Measurements from ENCODE around the gene PLA1A.

The PLA1A gene

GRCh38 chr3:119643528-119643927 lies 45.8 kb downstream of the PLA1A start:
- H3K4me3 ChIP-seq (ENCODE audit: low read depth, low read length), result no peak overlapping the region
- DNase-seq (ENCODE audit: low read depth), result no peak
- TF ChIP-seq MYC (IDR thresholded peaks at IDR 0.05; ENCODE audit: low read depth, low read length) (no peak), POLR2A (IDR thresholded peaks at IDR 0.05; ENCODE audit: extremely low read depth, insufficient read length) (no peak), MAX (IDR thresholded peaks at IDR 0.05; ENCODE audit: low read depth, low read length) (no peak), CTCF (IDR thresholded peaks at IDR 0.05; ENCODE audit: low read depth, low read length) (no peak)

GRCh38 chr3:119644481-119644880 lies 46.8 kb downstream of the PLA1A start:
- H3K4me3 ChIP-seq (ENCODE audit: low read depth, low read length), result no peak overlapping the region
- DNase-seq (ENCODE audit: low read depth), result no peak
- TF ChIP-seq MYC (IDR thresholded peaks at IDR 0.05; ENCODE audit: low read depth, low read length) (no peak), POLR2A (IDR thresholded peaks at IDR 0.05; ENCODE audit: extremely low read depth, insufficient read length) (no peak), MAX (IDR thresholded peaks at IDR 0.05; ENCODE audit: low read depth, low read length) (no peak), CTCF (IDR thresholded peaks at IDR 0.05; ENCODE audit: low read depth, low read length) (no peak)

- no peak for DNase-seq (ENCODE audit: low read depth)
- H3K4me3 ChIP-seq (ENCODE audit: low read depth, low read length), result no peak overlapping the region
- TF ChIP-seq POLR2A (IDR thresholded peaks at IDR 0.05; ENCODE audit: extremely low read depth, insufficient read length) (no peak), MYC (IDR thresholded peaks at IDR 0.05; ENCODE audit: low read depth, low read length) (no peak), MAX (IDR thresholded peaks at IDR 0.05; ENCODE audit: low read depth, low read length) (no peak), CTCF (IDR thresholded peaks at IDR 0.05; ENCODE audit: low read depth, low read length) (no peak)
These were observed 48.1 kb downstream of the PLA1A start for GRCh38 chr3:119645813-119646212.

GRCh38 chr3:119647171-119647570 lies 49.5 kb downstream of the PLA1A start:
- H3K4me3 ChIP-seq (ENCODE audit: low read depth, low read length), result no peak overlapping the region
- TF ChIP-seq MYC (IDR thresholded peaks at IDR 0.05; ENCODE audit: low read depth, low read length), result no peak
- no peak for TF ChIP-seq POLR2A (IDR thresholded peaks at IDR 0.05; ENCODE audit: extremely low read depth, insufficient read length)
- no peak for TF ChIP-seq CTCF (IDR thresholded peaks at IDR 0.05; ENCODE audit: low read depth, low read length)
- no peak for TF ChIP-seq MAX (IDR thresholded peaks at IDR 0.05; ENCODE audit: low read depth, low read length)
- no peak for DNase-seq (ENCODE audit: low read depth)

- H3K4me3 ChIP-seq (ENCODE audit: low read depth, low read length), result no peak overlapping the region
- no peak for DNase-seq (ENCODE audit: low read depth)
- no peak for TF ChIP-seq MAX (IDR thresholded peaks at IDR 0.05; ENCODE audit: low read depth, low read length)
- TF ChIP-seq POLR2A (IDR thresholded peaks at IDR 0.05; ENCODE audit: extremely low read depth, insufficient read length), result no peak
- no peak for TF ChIP-seq MYC (IDR thresholded peaks at IDR 0.05; ENCODE audit: low read depth, low read length)
- no peak for TF ChIP-seq CTCF (IDR thresholded peaks at IDR 0.05; ENCODE audit: low read depth, low read length)
These were observed 50.3 kb downstream of the PLA1A start for GRCh38 chr3:119647843-119648575.
